NCI-H2081 (cell line): ENCODE results near the gene DRD1.
"Not testable (repeated sequence)": the region's sequence is repeated elsewhere in the genome, so short reads cannot be mapped to it uniquely, and the experiment has no call there.

Source experiments
- DNase-seq, 2 experiments: peaks; one replicate each; lab custom pipeline; 2025; lab: John Stamatoyannopoulos, UW

Gene DRD1

DNA sequence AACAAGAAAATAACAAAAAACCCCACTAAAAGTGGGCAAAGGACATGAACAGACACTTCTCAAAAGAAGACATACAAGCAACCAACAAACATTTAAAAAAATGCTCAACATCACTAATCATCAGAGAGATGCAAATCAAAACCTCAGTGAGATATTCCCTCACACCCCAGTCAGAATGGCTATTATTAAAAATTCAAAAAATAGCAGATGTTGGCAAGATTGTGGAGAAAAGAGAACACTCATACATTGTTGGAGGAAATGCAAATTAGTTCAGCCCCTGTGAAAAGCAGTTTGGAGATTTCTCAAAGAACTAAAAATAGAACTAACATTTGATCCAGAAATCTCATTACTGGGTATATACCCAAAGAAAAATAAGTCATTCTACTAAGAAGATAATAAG, 19.4 kb downstream of the DRD1 start:
- not testable (repeated sequence) for DNase-seq

- DNase-seq: no peak
These were observed 21.9 kb downstream of the DRD1 start for GRCh38 chr5:175422058-175422457.

DNA sequence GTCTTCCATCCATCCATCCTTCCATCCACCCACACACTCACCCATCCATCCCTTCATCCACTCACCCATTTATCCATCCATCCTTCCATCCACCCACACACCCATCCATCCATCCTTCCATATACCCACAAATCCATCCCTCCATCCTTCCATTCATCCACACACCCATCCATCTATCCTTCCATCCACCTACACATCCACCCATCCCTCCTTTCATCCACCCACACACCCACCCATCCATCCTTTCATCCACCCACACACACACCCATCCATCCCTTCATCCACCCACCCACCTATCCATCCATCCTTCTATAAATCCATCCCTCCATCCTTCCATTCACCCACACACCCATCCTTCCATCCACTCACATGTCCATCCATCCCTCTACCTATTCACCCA, 23.6 kb downstream of the DRD1 start:
- DNase-seq: no peak

DNA sequence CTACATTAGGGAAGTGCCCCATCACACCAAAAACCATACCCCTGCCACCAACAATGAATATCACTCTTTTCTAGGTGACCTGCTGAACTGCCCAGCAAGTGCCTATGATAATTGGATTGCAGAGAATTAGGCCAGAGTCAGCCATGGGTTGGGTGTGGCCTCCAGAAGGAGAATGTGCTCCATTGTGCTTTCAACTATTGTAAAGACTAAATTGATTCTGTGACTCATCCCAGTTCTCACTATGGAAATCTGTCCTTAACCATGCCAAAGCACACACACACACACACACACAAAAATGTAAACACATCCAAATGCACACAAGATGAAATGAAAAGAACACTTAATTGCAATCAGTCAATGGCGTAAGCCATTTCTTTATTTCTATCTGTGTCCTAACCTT, 25.7 kb downstream of the DRD1 start:
- DNase-seq: peak in 1 of 2 experiments; percentile 7

GRCh38 chr5:175417384-175417783, 26.6 kb downstream of the DRD1 start:
- no peak for DNase-seq

- no peak for DNase-seq
These were observed 28.7 kb downstream of the DRD1 start for GRCh38 chr5:175415303-175415702.

DNA sequence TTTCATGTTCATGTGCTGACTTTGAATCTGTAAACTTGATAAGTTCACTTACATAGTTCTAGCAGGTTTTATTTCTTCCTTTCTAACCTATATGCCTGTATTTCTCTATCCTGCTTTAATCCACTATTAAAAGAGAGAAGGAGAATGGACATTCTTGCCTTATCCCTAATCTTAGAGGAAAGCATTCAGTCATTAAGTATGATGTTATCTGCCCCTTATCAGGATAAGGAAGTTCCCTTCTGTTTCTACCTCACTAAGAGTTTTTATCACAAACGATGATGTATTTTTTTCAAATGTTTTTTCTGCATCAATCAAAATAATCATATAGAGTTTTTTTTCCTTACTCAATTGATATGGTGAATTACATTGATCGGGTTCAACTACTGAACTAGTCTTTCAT, 33.1 kb downstream of the DRD1 start:
- no peak for DNase-seq

- DNase-seq: no peak
These were observed 37.7 kb downstream of the DRD1 start for GRCh38 chr5:175406300-175406699.

GRCh38 chr5:175397590-175398297, 46.2 kb downstream of the DRD1 start:
- DNase-seq: not testable (repeated sequence)

- not testable (repeated sequence) for DNase-seq
These were observed 48.6 kb downstream of the DRD1 start for GRCh38 chr5:175395430-175395829.

DNA sequence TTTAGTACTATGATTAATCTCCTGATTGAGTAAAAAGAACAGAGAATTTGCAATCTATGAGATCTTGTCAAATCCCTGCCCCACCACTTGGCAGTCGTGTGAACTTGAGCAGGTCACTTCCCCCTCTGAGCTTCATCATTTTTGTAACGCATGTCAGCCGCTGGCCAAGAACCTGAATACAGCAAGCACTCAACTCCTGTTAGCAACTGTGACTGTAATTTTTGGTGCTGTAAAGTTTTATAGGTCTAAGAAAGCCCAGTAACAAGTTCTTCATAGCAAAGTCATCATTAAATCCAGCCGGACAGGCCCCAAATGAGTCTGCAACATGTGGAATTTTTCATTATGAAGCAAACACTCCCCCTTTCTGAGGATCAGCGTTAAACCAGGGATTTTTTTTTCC, 49.4 kb downstream of the DRD1 start:
- DNase-seq: no peak

- no peak for DNase-seq
These were observed 50.1 kb downstream of the DRD1 start for GRCh38 chr5:175393897-175394296.

DNA sequence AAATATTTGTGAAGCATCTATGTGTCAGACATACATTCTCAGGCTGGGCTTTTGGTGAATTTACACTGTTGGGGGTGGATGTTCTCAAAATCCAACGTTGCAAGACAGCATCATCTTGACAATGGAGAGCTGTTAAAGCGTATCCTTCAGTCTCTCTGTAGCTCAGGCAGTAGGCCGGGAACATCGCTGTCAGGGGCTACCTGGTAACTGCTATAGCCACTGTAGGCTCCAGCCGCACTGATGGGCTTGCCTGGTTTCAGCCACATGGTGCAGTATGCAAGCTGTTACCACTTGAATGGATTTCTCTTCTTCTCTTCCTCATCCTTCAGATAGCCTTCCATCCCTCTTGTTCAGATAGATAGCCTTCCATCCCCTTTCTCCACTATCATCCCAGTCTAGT, 51.7 kb downstream of the DRD1 start:
- no peak for DNase-seq

- no peak for DNase-seq
These were observed 53.5 kb downstream of the DRD1 start for GRCh38 chr5:175390352-175391083.
